Measurements from ENCODE around the gene CPNE1. TPM values are rescaled to one million over a fixed set of nuclear protein-coding genes. Genes with fewer than 3 reads are reported as not detected.

Gene CPNE1
- total and polyA plus RNA-seq, 2 donors from 2014 or later: 128 to 145 TPM

GRCh38 chr20:35665949-35666288, 1.2 kb upstream of the CPNE1 start:
- H3K27me3 ChIP-seq (ENCODE audit: control insufficient read depth, insufficient read depth, low read length): no peaks in the 10 kb centered on the region
- FAIRE-seq (no peak), DNase-seq (peak in 1 of 5 donors; percentile 37)
- H3K4me1 ChIP-seq (ENCODE audit: control insufficient read depth in 2 of 3, insufficient read depth in 2 of 3, low read depth in 1 of 3, low read length in 3 of 3): peaks cover 0 to 7% (median 6%) of the 10 kb centered on the region in 3 donors
- intact Hi-C loops (cut with DNase I): no loop called here
- H3K27ac ChIP-seq (ENCODE audit: low read depth in 2 of 2, low read length in 2 of 2): no peak overlapping the region
- TF ChIP-seq CTCF (IDR thresholded peaks at IDR 0.05; ENCODE audit: borderline replicate concordance, extremely low read depth, insufficient read depth): no peak
- H3K36me3 ChIP-seq (ENCODE audit: control insufficient read depth in 2 of 3, insufficient read depth in 3 of 3, low read length in 3 of 3): peaks cover 0 to 27% (median 18%) of the 10 kb centered on the region in 3 donors
- H3K9me3 ChIP-seq (ENCODE audit: control insufficient read depth in 2 of 3, insufficient read depth in 1 of 3, low read length in 3 of 3): no peaks in the 10 kb centered on the region
- H3K9ac ChIP-seq (ENCODE audit: low read length in 3 of 3): no peak overlapping the region
- no peak overlapping the region for H3K4me3 ChIP-seq (ENCODE audit: low read length in 3 of 3)

- Histone ChIP-seq H3K9me3 (ENCODE audit: control insufficient read depth in 2 of 3, insufficient read depth in 1 of 3, low read length in 3 of 3) (no peaks in the 10 kb centered on the region), H3K27ac (ENCODE audit: low read depth in 2 of 2, low read length in 2 of 2) (peak overlapping the region; percentile 98 to 99), H3K27me3 (ENCODE audit: control insufficient read depth, insufficient read depth, low read length) (no peaks in the 10 kb centered on the region), H3K4me1 (ENCODE audit: control insufficient read depth in 2 of 3, insufficient read depth in 2 of 3, low read depth in 1 of 3, low read length in 3 of 3) (peaks cover 0 to 19% (median 6%) of the 10 kb centered on the region in 3 donors), H3K9ac (ENCODE audit: low read length in 3 of 3) (peak overlapping the region; percentile 94 to 100 (median 99)), H3K4me3 (ENCODE audit: low read length in 3 of 3) (peak overlapping the region; percentile 86 to 95 (median 93)), H3K36me3 (ENCODE audit: control insufficient read depth in 2 of 3, insufficient read depth in 3 of 3, low read length in 3 of 3) (peaks cover 0 to 6% (median 0%) of the 10 kb centered on the region in 3 donors)
- FAIRE-seq (no peak), DNase-seq (peak; percentile 61 to 84 (median 77))
- intact Hi-C loops (cut with DNase I): no loop called here
- no peak for TF ChIP-seq CTCF (IDR thresholded peaks at IDR 0.05; ENCODE audit: borderline replicate concordance, extremely low read depth, insufficient read depth)
Measured at GRCh38 chr20:35663516-35664465, 909 bp downstream of the CPNE1 start.

- H3K27ac ChIP-seq (ENCODE audit: low read depth in 2 of 2, low read length in 2 of 2): no peak overlapping the region
- no peak for FAIRE-seq
- no peaks in the 10 kb centered on the region for H3K9me3 ChIP-seq (ENCODE audit: control insufficient read depth in 2 of 3, insufficient read depth in 1 of 3, low read length in 3 of 3)
- no peak overlapping the region for H3K9ac ChIP-seq (ENCODE audit: low read length in 3 of 3)
- H3K4me3 ChIP-seq (ENCODE audit: low read length in 3 of 3): peak overlapping the region; percentile 52 to 95 (median 86)
- peaks cover 0 to 19% (median 6%) of the 10 kb centered on the region in 3 donors for H3K4me1 ChIP-seq (ENCODE audit: control insufficient read depth in 2 of 3, insufficient read depth in 2 of 3, low read depth in 1 of 3, low read length in 3 of 3)
- H3K36me3 ChIP-seq (ENCODE audit: control insufficient read depth in 2 of 3, insufficient read depth in 3 of 3, low read length in 3 of 3): no peaks in the 10 kb centered on the region
- no peak for TF ChIP-seq CTCF (IDR thresholded peaks at IDR 0.05; ENCODE audit: borderline replicate concordance, extremely low read depth, insufficient read depth)
- H3K27me3 ChIP-seq (ENCODE audit: control insufficient read depth, insufficient read depth, low read length): no peaks in the 10 kb centered on the region
- DNase-seq: no peak
- intact Hi-C loops (cut with DNase I): no loop called here
Measured at GRCh38 chr20:35662551-35662950, 2.1 kb downstream of the CPNE1 start.

Data from kidney (tissue), 14 donors.